AG04450 (cell line): ENCODE results near the gene APMAP. TPM values are rescaled to one million over a fixed set of nuclear protein-coding genes. Genes with fewer than 3 reads are reported as not detected.

Experiments used
- CTCF ChIA-PET: fragments of 300-600, 350-600 bp; formaldehyde crosslinking; extraction: SDS; loops from one replicate; lab custom pipeline; 2022; ENCODE audit warnings: antibody characterized with exemption, inconsistent platforms; lab: Charles Lee
- POLR2A ChIA-PET: fragments of 350-600 bp; formaldehyde crosslinking; extraction: SDS; loops from one replicate; lab custom pipeline; 2021; ENCODE audit warnings: antibody characterized with exemption, inconsistent platforms; lab: Yijun Ruan, JAX
- DNase-seq: peaks from one replicate; pipeline ENCODE4 v3.0.0-alpha.2; 2011; ENCODE audit warnings: low read depth, low spot score
- H3K27ac ChIP-seq: one replicate; pipeline ENCODE4 v1.5.1; 2012; ENCODE audit warnings: low read depth, low read length, control low read depth
- H3K27me3 ChIP-seq: one replicate; pipeline ENCODE4 v1.6.0; 2012; ENCODE audit warnings: low read length; ENCODE audit not compliant: control insufficient read depth, insufficient read depth
- H3K4me3 ChIP-seq: 2 replicates; pipeline ENCODE4 v1.5.1; 2011; ENCODE audit warnings: mild to moderate bottlenecking, low read depth, low read length, control low read depth
- H3K9me3 ChIP-seq: 2 replicates; pipeline ENCODE4 v1.5.1; 2012; ENCODE audit warnings: low read length; ENCODE audit not compliant: control insufficient read depth, insufficient read depth
- CTCF ChIP-seq: IDR thresholded peaks from 2 replicates; pipeline ENCODE4 v1.5.1; 2011; ENCODE audit warnings: low read depth, low read length, control low read depth, inconsistent platforms
- polyA plus RNA-seq: library from polyadenylated mRNA; depleted of rRNA; stranded (reverse); fragments of >200 nt; gene quantifications from 2 replicates; pipeline ENCODE4 v1.2.3, GENCODE V29; 2011

APMAP gene
- polyA plus RNA-seq, 1 experiment = 94.5 TPM

GRCh38 chr20:24985802-24986201 lies 6.7 kb downstream of the APMAP start:
- TF ChIP-seq CTCF = no peak
- POLR2A ChIA-PET = interaction anchor here (0.6 kb wide), 1 partner anchor 73 kb away, joined by 3 read pairs; no protein-coding TSS in a partner anchor
- no peak for DNase-seq
- Histone ChIP-seq H3K4me3 (no peak overlapping the region), H3K27me3 (no peaks in the 10 kb centered on the region), H3K27ac (no peak overlapping the region), H3K9me3 (peaks cover 3% of the 10 kb centered on the region)
- CTCF ChIA-PET = no interaction called here

DNA sequence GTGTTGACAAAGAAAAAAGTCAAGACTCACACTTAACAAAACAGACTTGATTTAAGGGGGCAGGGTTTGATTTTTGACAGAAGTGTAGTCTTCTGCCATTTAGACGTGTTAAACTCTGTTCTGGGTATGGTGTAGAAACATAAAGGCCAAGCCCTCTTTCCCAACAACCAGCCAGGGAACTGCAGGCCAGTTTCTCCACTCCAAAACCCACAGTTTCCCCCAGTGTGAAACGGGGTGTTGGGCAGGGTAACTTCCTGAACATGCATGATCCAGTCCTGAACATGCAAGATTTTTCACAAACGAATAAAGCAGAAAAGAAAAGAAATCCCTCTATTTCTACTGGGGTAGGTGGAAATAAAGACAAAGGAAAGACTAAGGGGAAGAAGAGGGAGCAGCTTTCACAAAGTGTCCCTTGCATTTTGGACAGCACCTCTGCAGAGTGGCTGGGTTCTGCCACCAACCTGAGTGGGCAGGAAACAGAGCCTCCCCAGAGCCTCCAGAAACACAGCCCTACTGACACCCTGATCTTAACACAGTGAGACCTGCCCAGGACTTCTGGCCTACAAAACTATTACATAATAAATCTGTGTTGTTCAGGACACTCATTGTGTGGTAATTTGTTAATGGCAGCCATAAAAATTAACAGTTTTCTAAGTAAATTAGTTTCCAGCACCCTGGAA lies 7.5 kb downstream of the APMAP start:
- CTCF ChIA-PET = no interaction called here

DNA sequence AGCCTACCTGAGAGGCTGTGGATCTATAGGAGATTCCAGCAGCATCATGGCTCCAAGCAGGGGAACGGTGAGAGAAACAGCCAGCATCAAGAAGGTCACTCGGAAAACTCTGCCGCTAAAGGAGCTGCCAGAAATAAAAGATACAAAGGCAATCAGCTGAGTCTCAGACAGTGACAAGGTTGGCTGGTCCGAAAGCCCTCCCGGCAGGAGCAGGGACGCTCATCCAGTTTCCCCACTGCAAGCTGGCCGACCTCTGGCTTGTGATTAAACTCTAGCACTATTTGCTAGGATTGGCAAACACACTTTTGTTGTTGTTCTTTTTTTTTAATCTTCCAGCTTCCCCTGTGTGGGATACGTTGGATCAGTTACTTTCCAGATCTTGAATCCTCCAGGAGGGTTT lies 8.7 kb downstream of the APMAP start:
- no peak for TF ChIP-seq CTCF
- H3K27ac ChIP-seq = no peak overlapping the region
- no peaks in the 10 kb centered on the region for H3K27me3 ChIP-seq
- ChIA-PET POLR2A (no interaction called here), CTCF (no interaction called here)
- peaks cover 21% of the 10 kb centered on the region for H3K9me3 ChIP-seq
- no peak overlapping the region for H3K4me3 ChIP-seq
- no peak for DNase-seq

More for the DNA sequence above, 7.5 kb downstream of the APMAP start:
- Histone ChIP-seq H3K27ac (no peak overlapping the region), H3K4me3 (no peak overlapping the region), H3K9me3 (peaks cover 10% of the 10 kb centered on the region), H3K27me3 (no peaks in the 10 kb centered on the region)
- no peak for TF ChIP-seq CTCF
- POLR2A ChIA-PET = interaction anchor here (0.6 kb wide), 1 partner anchor 73 kb away, joined by 3 read pairs; no protein-coding TSS in a partner anchor
- DNase-seq = no peak

GRCh38 chr20:24981790-24982189 lies 10.8 kb downstream of the APMAP start:
- Histone ChIP-seq H3K9me3 (peaks cover 21% of the 10 kb centered on the region), H3K27me3 (no peaks in the 10 kb centered on the region), H3K4me3 (no peak overlapping the region), H3K27ac (no peak overlapping the region)
- TF ChIP-seq CTCF = no peak
- no peak for DNase-seq
- POLR2A ChIA-PET = no interaction called here
- CTCF ChIA-PET = no interaction called here

GRCh38 chr20:24981282-24981681 lies 11.3 kb downstream of the APMAP start:
- CTCF ChIA-PET = no interaction called here

More at GRCh38 chr20:24981282-24981681, 11.3 kb downstream of the APMAP start:
- POLR2A ChIA-PET = no interaction called here
- H3K27me3 ChIP-seq = no peaks in the 10 kb centered on the region
- H3K9me3 ChIP-seq = peaks cover 21% of the 10 kb centered on the region
- no peak for DNase-seq
- no peak for TF ChIP-seq CTCF
- H3K27ac ChIP-seq = no peak overlapping the region
- no peak overlapping the region for H3K4me3 ChIP-seq
